GM13976 (cell line): ENCODE results near the gene MRPL24.

ENCODE experiments used
- DNase-seq: peaks from one replicate; pipeline ENCODE4 v3.0.0; 2012; ENCODE audit warnings: low spot score
- in situ Hi-C: fragments of 300-500 bp; cut with MboI; formaldehyde crosslinking; loops from one replicate; pipeline ENCODE4 v1.12.0; 2022; ENCODE audit warnings: low sequenced_read_pairs, mixed read lengths, inconsistent platforms; ENCODE audit not compliant: unreplicated experiment
- TF ChIP-seq, protein P1 (sequence below): IDR thresholded peaks from 2 replicates; pipeline ENCODE4 v1.5.1; 2012; ENCODE audit warnings: borderline replicate concordance, mild to moderate bottlenecking; ENCODE audit not compliant: insufficient read depth; ENCODE audit errors: extremely low read depth, missing control alignments, control extremely low read depth

MRPL24 gene

GRCh38 chr1:156733989-156734584, 6.8 kb downstream of the MRPL24 start:
- in situ Hi-C loops, result no loop called here
- TF ChIP-seq, protein P1, sequence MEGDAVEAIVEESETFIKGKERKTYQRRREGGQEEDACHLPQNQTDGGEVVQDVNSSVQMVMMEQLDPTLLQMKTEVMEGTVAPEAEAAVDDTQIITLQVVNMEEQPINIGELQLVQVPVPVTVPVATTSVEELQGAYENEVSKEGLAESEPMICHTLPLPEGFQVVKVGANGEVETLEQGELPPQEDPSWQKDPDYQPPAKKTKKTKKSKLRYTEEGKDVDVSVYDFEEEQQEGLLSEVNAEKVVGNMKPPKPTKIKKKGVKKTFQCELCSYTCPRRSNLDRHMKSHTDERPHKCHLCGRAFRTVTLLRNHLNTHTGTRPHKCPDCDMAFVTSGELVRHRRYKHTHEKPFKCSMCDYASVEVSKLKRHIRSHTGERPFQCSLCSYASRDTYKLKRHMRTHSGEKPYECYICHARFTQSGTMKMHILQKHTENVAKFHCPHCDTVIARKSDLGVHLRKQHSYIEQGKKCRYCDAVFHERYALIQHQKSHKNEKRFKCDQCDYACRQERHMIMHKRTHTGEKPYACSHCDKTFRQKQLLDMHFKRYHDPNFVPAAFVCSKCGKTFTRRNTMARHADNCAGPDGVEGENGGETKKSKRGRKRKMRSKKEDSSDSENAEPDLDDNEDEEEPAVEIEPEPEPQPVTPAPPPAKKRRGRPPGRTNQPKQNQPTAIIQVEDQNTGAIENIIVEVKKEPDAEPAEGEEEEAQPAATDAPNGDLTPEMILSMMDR, result no peak
- no peak for DNase-seq

- peak; percentile 96 for DNase-seq
- TF ChIP-seq, protein P1, result no peak
- in situ Hi-C loops, result no loop called here
These were observed 12.1 kb downstream of the MRPL24 start, which contains the start of gene ISG20L2 for GRCh38 chr1:156728599-156729462. ISG20L2 (minus strand) TSS chr1:156728766; CDS start chr1:156727652, 1,114 bp downstream.

- DNase-seq, result peak; percentile 84
- in situ Hi-C loops, result no loop called here
These were observed 12.8 kb downstream of the MRPL24 start, which contains the start of gene METTL25B for GRCh38 chr1:156727926-156728598. METTL25B (plus strand) TSS chr1:156728469; CDS start chr1:156729105, 636 bp downstream.

GRCh38 chr1:156727492-156727891, 13.4 kb downstream of the MRPL24 start:
- no peak for DNase-seq
- TF ChIP-seq, protein P1, result no peak
- in situ Hi-C loops, result no loop called here

More at GRCh38 chr1:156727926-156728598, 12.8 kb downstream of the MRPL24 start, which contains the start of gene METTL25B:
- TF ChIP-seq, protein P1, result no peak

- TF ChIP-seq, protein P1, result peak; percentile 61
- peak; percentile 70 for DNase-seq
- in situ Hi-C loops, result no loop called here
These were observed 14.2 kb downstream of the MRPL24 start for GRCh38 chr1:156726549-156727226.
